ENCODE measurements around the gene ABCF3.

Gene ABCF3

DNA sequence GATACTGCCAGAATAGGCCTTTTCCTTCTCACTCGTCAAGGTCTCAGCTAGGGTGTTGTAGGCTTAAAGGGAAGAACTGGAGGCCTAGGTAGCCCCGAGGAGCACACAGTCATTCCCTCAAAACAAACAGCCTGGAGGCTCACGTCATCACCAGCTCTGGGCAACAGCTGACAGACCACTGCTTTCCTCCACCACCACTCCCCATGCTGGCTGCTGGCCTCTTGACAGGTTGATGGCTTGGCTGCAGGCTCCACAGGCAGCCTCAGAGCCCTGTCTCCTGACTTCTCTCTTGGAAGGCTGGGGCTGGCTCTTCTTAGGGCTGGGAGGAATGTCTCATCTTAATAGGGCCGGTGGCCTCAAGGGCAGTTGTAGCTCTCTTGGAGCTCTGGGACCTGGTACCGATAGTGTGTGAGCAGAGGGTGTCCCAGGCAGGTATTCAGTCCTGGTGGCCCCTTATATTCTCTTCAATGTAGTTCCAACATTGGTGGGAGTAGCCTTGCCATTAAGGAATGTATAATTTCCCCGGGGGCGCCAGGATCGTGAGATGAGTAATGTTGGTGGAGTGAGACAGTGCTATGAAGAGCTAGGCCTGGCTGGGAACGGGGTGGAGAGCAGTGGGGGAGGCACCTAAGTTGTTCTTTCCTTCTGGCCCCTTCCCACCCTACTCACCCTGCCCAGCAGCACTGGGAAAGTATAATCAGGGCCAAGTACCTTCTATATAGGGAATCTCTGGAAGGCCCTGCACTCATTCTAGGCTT lies 17.5 kb upstream of the ABCF3 start:
- DNase-seq = no peak

- no peak for DNase-seq
These were observed 15.8 kb upstream of the ABCF3 start for GRCh38 chr3:184169896-184170875.

DNA sequence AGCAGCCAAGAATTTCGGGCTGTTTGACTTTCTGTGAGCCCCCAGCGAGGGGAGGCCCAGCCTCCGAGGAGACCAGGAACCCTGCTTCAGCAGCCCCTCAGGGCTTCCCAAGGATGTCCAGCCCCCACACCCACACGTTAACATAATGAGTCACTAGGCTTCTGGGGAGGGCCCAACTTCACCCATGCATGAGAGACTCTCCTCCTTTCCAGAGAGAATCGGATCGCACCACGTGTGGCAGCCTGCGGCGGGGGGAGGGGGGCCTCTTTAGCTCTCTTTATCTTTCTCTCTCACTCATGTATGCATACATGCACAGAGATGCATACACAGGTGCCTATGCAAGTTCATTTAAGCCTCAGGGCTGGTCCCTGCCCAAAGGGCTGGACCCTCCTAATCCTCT lies 14.4 kb upstream of the ABCF3 start:
- DNase-seq = no peak

DNA sequence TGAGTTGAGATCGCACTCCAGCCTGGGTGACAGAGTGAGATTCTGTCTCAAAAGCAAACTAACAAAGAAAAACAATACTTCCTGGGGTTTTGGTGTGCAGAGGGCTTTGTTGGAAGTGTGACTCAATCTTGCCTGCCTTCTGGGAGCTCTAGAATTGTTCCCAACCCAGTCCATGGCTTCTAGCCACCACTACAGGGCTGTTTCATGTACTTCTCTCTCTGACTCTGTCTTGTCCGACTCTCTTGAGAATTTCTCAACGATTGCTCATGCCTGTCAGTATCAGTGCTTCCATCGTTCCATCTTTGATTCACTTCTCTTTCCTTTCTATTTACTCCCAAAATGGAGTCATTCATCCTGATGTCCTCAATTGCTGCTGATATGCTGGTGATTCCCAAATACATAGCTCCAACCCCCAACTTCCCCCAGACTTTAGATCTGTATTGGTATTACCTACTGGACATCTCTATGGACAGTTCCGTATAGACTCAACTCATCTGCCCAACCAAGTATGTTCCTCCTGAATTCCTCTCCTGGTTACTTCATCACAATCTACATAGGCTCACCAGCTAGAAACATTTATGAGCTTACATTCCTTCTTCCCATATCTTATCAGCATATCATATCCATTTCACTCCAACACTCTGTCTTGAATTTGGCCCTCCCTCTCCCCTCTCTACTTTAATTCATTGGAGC lies 13.2 kb upstream of the ABCF3 start:
- DNase-seq = no peak

GRCh38 chr3:184173374-184173722 lies 12.7 kb upstream of the ABCF3 start:
- no peak for DNase-seq

DNA sequence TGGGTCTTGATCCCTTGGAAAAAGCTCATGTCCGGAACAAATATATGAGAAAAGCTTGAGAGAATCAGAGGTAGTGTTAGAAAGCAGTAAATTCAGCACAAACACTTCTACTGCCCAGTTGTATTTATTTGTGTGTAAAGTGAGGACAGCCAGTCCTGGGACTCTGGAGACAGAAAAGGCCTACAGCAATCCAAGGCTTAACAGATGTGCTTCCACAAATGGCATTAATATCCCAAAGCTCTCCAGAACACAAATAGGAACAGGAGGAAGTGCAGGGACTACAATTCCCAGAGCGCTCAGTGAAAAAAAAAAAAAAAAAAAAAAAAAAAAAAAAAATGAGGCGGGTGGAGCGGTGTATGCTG lies 11.7 kb upstream of the ABCF3 start:
- no peak for DNase-seq

DNA sequence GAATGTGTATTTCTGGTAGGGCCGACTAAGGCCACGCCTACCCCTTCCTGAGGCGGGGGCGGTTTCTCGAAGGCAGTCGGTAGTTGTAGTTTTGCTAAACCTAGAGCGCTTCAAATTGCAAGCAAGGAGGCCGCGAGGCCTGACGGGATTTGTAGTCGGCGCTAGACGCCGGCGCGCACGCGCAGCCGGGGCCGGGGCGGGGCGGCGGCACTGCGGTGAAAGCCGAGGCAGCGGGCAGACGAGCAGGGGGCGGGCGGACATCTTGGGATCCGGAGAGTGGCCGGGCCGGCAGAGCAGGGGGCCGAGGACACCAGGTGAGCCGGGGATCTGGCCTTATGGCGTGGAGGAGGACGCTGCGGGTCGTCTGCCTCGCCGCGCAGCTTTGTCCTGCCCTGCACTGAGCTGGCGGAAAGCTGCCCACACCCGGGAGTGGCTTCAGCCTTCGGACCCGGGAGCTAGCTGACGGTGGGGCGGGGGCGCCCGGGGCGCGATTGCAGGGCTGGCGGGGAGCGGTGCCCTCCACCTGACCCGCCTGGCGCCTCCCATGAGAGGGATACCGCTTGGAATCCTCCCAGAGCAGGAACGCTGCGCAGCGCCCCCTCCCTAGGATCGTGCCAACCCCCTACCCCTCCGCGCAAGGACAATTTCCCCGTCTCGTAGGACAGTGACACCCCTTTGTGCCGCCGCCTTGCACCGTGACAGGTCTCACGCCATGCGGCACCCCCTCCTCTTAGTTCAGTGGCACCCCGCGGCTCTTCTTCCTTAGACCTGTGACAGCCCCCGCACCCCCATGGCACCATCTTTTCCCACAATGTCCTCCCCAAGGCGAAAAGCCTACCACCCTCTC lies 11.1 kb upstream of the ABCF3 start, which contains the start of gene AP2M1:
AP2M1 (plus strand) TSS at position 210 of the 847 bp plus-strand sequence. CDS start 2,139 bp downstream, outside the sequence.
- peak; percentile 99 for DNase-seq

DNA sequence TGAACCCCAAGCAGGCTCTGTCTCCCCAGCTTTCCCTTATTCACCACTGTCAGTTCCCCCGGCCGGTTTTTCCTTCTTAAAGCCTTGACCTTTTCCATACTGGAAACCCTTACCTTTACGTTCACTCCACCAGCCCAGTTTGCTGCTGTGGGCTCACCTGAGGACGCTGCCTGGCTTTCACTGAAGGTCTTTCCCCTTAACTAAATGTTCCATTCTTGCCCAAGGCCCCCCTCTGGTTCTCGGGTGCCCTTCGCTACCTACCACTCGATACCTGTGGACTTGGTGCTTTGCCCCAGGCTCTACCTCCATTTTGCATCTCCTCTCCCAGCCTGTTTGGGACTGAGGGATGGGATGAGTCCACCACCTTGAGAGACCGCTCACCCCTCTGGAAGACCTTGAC lies 10.5 kb upstream of the ABCF3 start:
- DNase-seq = no peak

DNA sequence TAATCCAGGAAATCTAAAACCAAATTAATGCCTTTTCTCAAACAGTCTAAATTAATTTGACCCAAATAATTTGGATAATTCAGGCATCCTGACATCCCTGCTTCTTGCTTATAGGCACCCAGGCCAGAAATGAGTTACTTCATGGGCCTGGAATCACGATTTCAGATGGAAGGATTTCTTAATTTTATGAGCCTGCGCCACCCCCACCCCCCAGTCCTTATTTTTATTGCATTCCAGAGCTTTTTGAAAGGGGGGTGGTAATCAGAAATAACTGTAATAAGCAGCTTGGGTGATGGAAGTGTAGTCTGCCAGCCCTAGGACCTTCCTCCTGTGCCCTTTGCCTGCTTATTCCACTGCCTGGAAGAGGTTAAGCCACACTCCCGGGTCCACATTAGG lies 10.0 kb upstream of the ABCF3 start:
- DNase-seq = no peak

DNA sequence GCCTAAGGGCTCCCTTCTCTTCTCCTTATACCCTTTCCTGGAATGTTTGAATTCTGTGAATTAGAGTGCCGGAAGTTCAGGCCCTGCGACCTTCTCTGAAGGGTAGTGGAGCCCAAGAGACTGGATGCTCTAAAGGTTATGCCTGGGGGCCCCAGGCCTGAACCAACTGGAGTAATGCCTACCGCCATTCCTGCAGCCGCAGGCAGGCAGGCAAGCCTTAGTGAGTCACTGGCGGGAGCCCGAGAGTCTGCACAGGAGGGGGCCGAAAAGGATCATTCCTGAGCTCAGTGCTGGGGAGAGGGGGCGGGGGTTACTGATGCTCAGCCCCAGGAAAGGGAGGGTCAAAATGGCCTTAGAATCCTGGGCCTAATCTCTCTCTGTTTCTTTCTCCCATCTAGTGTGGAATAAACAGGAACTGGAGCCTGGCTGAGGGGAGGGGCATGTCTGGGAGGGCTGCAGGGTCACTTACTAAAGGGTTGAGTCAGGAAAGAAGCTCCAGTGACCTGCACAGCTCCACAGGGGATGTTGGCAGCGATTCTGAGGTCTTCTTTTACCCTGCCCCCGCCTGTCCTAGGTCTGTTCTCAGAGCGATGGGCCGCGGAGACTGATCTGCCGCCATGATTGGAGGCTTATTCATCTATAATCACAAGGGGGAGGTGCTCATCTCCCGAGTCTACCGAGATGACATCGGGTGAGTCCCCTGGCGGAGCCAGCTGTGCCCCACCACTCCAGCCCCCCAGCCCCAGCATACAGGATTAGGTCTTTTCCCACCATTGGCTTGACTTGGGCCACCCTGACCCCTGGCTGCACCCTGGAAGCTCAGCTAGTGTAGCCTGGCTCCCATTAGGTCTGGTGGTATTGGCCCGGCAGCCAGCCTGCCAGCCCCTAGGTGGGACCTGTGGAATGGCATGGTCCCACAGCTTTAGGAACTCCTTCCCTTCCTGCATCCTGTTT lies 9.3 kb upstream of the ABCF3 start:
- no peak for DNase-seq

DNA sequence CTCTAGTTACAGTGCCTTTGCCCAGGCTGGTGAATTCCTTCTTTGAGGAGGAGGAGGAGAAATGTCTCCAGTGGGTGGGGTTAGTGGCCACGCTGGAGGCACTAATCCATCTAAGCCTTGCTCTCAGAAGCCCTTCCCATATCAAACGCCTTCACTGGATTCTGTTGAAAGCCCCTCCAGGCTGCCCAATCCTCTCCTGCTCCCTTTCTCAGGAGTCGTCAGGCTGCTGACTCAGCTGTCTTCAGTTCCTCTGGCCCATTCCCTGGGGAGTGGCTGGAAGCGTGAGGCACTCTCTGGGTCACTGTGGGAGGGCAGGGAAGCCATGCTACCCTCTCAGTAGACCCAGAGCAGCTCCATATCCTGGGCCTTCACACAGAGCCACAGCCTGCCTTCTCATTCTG lies 8.7 kb upstream of the ABCF3 start:
- no peak for DNase-seq

GRCh38 chr3:184177767-184178306 lies 8.2 kb upstream of the ABCF3 start:
- DNase-seq = no peak

DNA sequence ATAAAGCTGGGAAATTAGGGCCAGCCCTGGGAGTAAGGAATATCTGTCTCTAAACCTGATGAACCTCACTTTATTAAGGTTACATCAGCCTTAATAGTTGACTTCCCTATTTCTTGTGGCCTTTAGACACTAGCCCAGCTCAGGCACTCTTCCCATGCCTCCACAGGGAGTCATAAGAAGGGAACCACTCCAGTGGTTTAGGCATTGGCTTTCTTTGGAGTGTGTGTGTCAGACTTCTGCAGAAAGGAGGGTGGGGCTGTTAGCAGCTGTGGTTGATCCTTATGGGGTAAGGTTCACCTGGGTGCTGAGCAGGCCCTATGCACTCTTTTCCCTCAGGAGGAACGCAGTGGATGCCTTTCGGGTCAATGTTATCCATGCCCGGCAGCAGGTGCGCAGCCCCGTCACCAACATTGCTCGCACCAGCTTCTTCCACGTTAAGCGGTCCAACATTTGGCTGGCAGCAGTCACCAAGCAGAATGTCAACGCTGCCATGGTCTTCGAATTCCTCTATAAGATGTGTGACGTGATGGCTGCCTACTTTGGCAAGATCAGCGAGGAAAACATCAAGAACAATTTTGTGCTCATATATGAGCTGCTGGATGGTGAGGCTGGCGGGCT lies 7.4 kb upstream of the ABCF3 start:
- no peak for DNase-seq

DNA sequence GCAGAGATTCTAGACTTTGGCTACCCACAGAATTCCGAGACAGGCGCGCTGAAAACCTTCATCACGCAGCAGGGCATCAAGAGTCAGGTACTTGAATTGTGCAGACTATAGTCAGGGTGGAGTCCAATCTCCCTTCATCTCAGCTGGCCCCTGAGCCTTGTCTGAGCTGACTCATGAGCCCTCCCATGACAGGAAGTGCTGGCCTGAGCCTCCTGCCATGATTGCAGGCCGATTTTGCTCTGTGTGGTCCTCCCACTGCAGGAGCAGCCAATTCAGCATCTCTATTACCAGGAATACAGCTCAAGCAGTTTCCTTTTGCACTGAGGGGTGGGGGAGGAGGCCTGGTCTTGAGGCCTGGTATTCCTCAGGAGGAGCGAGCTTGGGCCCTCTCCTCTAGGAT lies 5.8 kb upstream of the ABCF3 start:
- DNase-seq = no peak

DNA sequence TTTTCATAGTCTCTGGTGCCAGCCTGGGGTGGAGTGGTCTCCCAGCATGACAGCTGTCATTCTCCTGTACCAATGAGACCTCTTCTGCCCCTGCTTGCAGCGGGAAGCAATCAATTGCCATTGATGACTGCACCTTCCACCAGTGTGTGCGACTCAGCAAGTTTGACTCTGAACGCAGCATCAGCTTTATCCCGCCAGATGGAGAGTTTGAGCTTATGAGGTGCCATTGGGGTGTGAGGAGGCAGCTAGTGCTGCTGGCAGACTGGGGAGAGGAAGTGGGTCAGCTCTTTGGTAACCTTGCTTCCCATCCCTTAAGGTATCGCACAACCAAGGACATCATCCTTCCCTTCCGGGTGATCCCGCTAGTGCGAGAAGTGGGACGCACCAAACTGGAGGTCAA lies 4.4 kb upstream of the ABCF3 start:
- DNase-seq = no peak

- no peak for DNase-seq
These were observed 2.3 kb upstream of the ABCF3 start for GRCh38 chr3:184183679-184184078.

- no peak for DNase-seq
These were observed 1.3 kb upstream of the ABCF3 start for GRCh38 chr3:184184546-184185230.

DNA sequence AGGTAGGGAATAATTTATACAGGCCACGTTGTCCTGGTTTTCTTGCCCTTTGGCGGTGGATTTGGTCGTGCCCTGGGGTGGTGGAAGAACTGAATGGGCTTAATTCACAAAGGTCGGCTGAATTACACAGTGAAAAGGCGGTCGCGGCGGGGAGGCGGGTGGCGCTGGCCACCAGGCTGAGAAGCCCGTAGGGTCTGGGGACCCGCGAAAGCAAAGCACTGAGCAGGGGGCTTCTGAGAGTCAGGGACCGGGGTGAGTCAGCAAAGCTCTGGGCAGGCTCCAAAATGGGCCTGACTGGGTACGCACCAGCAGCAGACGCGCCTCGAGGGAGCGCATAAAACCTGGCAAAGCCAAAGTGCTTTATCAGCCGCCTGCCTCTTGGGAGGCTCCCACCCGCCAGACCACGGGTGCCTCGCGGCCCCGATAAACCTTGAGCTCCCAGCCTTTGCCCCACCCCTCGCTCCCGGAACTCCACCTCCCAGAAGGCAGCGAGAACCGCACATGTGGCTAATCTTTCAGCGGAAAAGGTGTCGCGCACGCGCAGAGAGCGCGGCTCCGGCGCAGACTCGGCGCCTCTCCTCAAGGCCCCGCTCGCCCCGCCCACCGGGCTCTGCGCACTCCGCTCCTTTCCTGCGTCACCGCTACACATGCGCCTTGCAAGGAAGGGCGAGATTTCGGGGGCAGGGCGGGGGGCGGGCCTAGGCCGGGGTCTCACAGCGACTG lies 377 bp upstream of the ABCF3 start:
- peak; percentile 97 for DNase-seq

GRCh38 chr3:184186902-184187207 lies 856 bp downstream of the ABCF3 start:
- DNase-seq = no peak

All from NCI-H1694 treated with DMSO at 0.1 percent for 48 hours (cell line).